ENCODE data around the gene OR7G3.

The OR7G3 gene

DNA sequence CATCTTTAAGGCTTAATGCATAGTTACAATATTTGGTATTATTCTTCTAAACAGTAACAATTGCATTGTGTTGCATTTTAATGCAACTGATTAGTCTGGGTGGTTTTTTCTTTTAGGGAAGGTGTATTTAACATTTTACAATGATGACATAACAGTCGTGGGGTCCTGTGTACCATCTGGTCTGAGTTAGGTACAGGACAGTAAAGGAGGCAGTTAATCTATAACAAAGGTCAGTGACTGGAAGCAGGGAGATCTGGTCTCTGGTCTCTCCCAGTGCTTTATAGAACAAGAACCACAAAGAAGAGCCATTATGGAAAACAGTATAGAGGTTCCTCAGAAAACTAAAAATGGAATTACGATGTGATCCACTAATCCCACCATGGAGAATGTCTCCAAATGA lies 16.8 kb downstream of the OR7G3 start:
- in situ Hi-C loops (cut with HindIII; ENCODE audit: low sequenced_read_pairs): no loop called here

DNA sequence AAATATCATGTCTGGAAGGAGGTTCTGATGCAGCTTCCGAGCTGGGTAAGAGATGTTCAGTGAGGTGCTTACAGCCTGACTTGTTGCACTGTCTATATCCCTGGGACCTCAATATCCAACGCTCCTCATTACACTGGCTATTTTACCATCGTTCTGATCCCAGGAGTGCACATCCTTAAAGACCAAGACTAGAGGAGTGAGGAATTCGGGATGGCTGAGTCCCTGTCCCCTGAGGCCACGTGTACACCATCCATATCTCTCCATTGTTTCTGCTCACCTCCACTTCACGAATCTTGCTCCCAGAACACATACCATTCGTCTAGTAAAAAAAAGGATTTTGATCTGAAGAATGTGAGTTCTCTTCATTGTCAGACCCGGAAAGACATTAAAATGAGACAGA lies 19.4 kb downstream of the OR7G3 start, which contains the start of gene OR7G2:
OR7G2 (minus strand) TSS at position 101 of the 400 bp plus-strand sequence. CDS start 4,232 bp downstream, outside the sequence.
- in situ Hi-C loops (cut with HindIII; ENCODE audit: low sequenced_read_pairs): no loop called here

DNA sequence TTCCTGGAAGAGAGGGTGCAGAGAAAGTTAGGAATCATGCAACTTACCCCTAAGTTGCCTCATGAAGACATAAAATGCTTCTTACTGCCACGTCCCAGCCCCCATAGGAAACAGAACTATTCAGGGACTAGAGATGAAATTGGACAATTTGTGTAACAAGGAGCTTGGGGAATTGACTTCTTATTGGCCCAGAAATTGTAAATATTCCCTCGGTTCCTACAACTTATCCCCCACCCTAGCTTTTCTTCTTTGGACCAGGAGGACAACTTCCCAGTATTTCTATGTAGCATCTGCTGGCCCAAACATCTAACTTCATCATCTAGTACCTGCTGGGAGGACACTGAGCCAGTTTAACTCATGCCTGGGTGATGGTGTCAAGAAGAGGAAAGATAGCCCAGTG lies 40.0 kb downstream of the OR7G3 start, which contains the start of gene OR1M1:
OR1M1 (plus strand) TSS at position 301 of the 400 bp plus-strand sequence. CDS start 6,184 bp downstream, outside the sequence.
- in situ Hi-C loops (cut with HindIII; ENCODE audit: low sequenced_read_pairs): no loop called here

DNA sequence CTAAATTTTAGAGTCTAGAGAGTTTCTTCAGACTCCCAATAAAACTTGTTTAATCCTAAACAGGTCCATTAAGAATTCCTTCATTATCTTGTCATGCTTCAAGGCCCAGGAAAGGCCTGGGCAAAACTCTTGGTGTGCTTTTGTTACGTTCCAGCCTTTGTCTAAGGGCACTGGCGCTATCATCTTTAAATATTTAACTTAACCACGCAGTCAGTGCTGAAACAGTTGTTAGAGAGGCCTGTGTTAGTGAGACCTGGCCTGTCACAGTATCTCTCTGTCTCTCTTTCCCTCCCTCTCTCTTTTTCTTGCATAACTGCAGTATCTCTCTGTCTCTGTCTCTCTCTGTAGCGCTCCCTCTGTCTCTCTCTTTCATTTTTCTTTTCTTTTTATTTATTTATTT lies 48.1 kb downstream of the OR7G3 start:
- in situ Hi-C loops (cut with HindIII; ENCODE audit: low sequenced_read_pairs): no loop called here

DNA sequence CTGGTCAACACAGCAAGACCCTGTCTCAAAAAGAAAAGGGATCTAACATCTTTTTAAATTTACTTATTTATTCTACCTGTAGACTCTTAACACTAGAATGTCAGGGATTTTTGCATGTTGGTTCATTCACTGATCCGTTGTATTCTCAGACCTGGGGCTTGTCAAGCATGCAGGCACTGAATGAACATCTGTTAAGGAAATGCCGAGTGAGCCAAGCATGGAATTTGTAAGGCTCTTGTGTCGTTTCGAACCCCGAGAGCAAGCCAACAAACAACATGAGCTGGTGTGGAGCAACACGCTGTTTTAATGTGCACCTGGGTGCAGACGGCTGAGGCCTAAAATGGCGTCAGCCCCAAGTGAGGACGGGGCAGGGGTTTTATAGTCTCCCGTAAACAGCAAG lies 49.8 kb downstream of the OR7G3 start:
- in situ Hi-C loops (cut with HindIII; ENCODE audit: low sequenced_read_pairs): no loop called here

Measured in endothelial cell of hepatic sinusoid (primary cell).